ENCODE measurements around the gene HIP1. TPM values are rescaled to one million over a fixed set of nuclear protein-coding genes. Genes with fewer than 3 reads are reported as not detected.
A peak's percentile ranks its signal among the peaks of the same experiment; 100 is the strongest.

Gene HIP1
- total and polyA plus RNA-seq, 9 of the 15 experiments (the other 6 are each of a cell fraction or from before 2014, with no cell fraction given) = 2.4 to 13.7 (median 9.5) TPM

DNA sequence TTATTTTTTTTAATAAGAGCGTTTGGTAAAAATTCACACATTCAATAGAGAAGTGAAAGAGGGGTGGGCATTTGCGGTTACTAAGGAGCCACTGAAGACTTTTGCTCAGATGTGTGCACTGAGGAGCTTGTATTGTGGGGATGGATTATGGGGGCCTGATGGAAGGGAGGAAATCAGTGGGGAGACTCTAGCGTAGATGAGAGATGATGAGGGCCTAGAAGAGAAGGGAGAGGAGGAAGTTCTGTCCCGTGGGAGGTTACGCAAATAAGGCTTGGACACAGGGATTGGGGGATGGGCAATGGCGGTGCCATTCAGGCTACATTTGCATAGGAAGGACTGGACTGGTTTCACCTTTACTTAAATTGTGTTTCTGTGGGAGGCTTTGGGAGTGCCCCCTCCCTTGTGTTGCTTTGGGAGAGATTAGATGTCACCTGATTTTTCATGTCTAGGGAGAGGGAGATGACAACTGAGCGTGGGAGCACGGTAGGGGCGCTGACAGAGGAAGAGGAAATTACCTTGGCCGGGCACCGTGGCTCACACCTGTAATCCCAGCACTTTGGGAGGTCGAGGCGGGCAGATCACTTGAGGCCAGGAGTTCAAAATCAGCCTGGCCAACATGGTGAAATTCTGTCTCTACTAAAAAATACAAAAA, 2.2 kb upstream of the HIP1 start (continued):
- TF ChIP-seq CBX8 (IDR thresholded peaks at IDR 0.05; ENCODE audit: borderline replicate concordance, extremely low read depth, low read depth, low read length, poor library complexity, severe bottlenecking) (no peak), IRF2 (CRISPR knock-in tag; IDR thresholded peaks at IDR 0.05) (no peak), PHTF2 (CRISPR knock-in tag; IDR thresholded peaks at IDR 0.05) (no peak), ZNF76 (CRISPR knock-in tag; IDR thresholded peaks at IDR 0.05; ENCODE audit: borderline replicate concordance) (no peak), YY1 (IDR thresholded peaks at IDR 0.05; ENCODE audit: borderline replicate concordance in 1 of 3, control insufficient read depth in 1 of 3, extremely low read depth in 1 of 3, insufficient read depth in 3 of 3, insufficient read length in 1 of 3, insufficient replicate concordance in 2 of 3, low read depth in 1 of 3, low read length in 2 of 3) (peak in 2 of 3 experiments; percentile 29 to 68), PPARD (CRISPR knock-in tag; IDR thresholded peaks at IDR 0.05) (no peak), PHF21A (IDR thresholded peaks at IDR 0.05; ENCODE audit: borderline replicate concordance, low read depth) (peak; percentile 28; the same call in 1 of the 2 replicates), ZNF239 (CRISPR knock-in tag; IDR thresholded peaks at IDR 0.05) (no peak), MTA2 (IDR thresholded peaks at IDR 0.05; ENCODE audit: low read depth) (no peak), ZNF707 (CRISPR knock-in tag; conservative IDR thresholded peaks at IDR 0.05) (no peak), HDAC6 (IDR thresholded peaks at IDR 0.05; ENCODE audit: low read depth, low read length) (no peak), SIN3A (IDR thresholded peaks at IDR 0.05; ENCODE audit: borderline replicate concordance in 2 of 2, control insufficient read depth in 1 of 2, low read depth in 2 of 2, low read length in 2 of 2) (no peak), TAF7 (tag; IDR thresholded peaks at IDR 0.05) (no peak), SOX6 (IDR thresholded peaks at IDR 0.05) (no peak; the same call in 1 of the 2 replicates), CBX3 (IDR thresholded peaks at IDR 0.05; ENCODE audit: borderline replicate concordance in 1 of 2, low read length in 2 of 2) (no peak; a peak in 1 of 3 replicates), BDP1 (IDR thresholded peaks at IDR 0.05; ENCODE audit: insufficient read depth, insufficient read length) (no peak)
- TF ChIP-seq, protein P1, sequence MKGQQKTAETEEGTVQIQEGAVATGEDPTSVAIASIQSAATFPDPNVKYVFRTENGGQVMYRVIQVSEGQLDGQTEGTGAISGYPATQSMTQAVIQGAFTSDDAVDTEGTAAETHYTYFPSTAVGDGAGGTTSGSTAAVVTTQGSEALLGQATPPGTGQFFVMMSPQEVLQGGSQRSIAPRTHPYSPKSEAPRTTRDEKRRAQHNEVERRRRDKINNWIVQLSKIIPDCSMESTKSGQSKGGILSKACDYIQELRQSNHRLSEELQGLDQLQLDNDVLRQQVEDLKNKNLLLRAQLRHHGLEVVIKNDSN (CRISPR knock-in tag; IDR thresholded peaks at IDR 0.05) = no peak
- TF ChIP-seq, protein P2, sequence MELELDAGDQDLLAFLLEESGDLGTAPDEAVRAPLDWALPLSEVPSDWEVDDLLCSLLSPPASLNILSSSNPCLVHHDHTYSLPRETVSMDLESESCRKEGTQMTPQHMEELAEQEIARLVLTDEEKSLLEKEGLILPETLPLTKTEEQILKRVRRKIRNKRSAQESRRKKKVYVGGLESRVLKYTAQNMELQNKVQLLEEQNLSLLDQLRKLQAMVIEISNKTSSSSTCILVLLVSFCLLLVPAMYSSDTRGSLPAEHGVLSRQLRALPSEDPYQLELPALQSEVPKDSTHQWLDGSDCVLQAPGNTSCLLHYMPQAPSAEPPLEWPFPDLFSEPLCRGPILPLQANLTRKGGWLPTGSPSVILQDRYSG (tag; conservative IDR thresholded peaks at IDR 0.05; ENCODE audit: low read depth) = no peak
- TF ChIP-seq, protein P3, sequence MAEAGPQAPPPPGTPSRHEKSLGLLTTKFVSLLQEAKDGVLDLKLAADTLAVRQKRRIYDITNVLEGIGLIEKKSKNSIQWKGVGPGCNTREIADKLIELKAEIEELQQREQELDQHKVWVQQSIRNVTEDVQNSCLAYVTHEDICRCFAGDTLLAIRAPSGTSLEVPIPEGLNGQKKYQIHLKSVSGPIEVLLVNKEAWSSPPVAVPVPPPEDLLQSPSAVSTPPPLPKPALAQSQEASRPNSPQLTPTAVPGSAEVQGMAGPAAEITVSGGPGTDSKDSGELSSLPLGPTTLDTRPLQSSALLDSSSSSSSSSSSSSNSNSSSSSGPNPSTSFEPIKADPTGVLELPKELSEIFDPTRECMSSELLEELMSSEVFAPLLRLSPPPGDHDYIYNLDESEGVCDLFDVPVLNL (CRISPR knock-in tag; IDR thresholded peaks at IDR 0.05; ENCODE audit: low read depth) = no peak
- TF ChIP-seq, protein P4, sequence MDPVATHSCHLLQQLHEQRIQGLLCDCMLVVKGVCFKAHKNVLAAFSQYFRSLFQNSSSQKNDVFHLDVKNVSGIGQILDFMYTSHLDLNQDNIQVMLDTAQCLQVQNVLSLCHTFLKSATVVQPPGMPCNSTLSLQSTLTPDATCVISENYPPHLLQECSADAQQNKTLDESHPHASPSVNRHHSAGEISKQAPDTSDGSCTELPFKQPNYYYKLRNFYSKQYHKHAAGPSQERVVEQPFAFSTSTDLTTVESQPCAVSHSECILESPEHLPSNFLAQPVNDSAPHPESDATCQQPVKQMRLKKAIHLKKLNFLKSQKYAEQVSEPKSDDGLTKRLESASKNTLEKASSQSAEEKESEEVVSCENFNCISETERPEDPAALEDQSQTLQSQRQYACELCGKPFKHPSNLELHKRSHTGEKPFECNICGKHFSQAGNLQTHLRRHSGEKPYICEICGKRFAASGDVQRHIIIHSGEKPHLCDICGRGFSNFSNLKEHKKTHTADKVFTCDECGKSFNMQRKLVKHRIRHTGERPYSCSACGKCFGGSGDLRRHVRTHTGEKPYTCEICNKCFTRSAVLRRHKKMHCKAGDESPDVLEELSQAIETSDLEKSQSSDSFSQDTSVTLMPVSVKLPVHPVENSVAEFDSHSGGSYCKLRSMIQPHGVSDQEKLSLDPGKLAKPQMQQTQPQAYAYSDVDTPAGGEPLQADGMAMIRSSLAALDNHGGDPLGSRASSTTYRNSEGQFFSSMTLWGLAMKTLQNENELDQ (CRISPR knock-in tag; IDR thresholded peaks at IDR 0.05; ENCODE audit: borderline replicate concordance) = no peak
